Measurements from ENCODE around the gene DOC2A.

- TF ChIP-seq EZH2 (IDR thresholded peaks at IDR 0.05) (no peak), POLR2AphosphoS5 (IDR thresholded peaks at IDR 0.05; ENCODE audit: borderline replicate concordance, low read depth, low read length) (no peak), FOXP2 (optimal IDR thresholded peaks at IDR 0.05; ENCODE audit: control extremely low read depth, extremely low read length, insufficient read depth) (no peak)
Observed at GRCh38 chr16:29971304-29971703, 39.5 kb downstream of the DOC2A start.

Measured in SK-N-MC (cell line).